Inferior parietal cortex (tissue), 1 donor: ENCODE measurements around the gene SFTPD.
A peak's percentile ranks its signal among the peaks of the same experiment; 100 is the strongest.
"Not testable (repeated sequence)": the region's sequence is repeated elsewhere in the genome, so short reads cannot be mapped to it uniquely, and the experiment has no call there.

ENCODE experiments used
- DNase-seq: peaks from one replicate; pipeline ENCODE4 v3.0.0-alpha.2; 2016; ENCODE audit errors: extremely low spot score

Gene SFTPD

DNA sequence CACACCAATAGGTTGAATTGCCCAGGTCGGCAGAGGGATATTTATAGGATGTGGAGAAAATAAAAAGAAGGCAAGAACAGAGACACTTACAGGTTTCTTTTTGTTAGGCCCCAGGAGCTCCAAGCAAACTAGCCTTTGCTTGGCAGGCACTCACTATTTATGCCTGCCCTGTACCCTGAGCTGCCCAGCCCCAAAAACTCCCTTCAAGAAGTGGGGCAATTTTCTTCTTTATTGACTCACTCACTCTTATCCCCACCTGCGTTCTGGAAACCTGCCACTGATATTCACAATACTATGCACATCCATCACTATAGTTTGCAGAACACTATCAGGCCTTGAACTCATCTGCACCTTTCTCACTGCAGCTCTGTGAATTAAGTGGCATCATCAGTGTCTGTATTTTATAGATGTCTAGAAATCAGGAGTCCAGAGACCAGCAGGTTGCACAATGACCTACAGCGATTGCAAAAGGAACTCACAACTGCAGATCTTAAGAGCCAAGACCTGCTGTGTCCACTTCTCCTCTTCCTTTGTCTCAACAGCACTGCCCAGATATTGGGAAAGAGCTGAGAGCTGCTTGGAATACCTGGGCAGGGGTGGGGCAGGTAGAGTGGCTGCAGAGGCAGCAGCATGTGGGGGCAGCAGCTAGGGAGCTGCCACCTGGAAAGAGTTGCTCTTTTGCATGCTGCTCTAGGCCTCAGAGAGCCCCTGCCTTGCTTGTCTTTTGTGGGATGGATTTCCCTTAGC is at the start of gene SFTPD:
TSS of gene SFTPD (minus strand) at position 130 of the 747 bp plus-strand sequence. CDS start 2,446 bp downstream, outside the sequence.
- no peak for DNase-seq

- no peak for DNase-seq
Observed at GRCh38 chr10:79995979-79996634, 47.2 kb upstream of the SFTPD start.

DNA sequence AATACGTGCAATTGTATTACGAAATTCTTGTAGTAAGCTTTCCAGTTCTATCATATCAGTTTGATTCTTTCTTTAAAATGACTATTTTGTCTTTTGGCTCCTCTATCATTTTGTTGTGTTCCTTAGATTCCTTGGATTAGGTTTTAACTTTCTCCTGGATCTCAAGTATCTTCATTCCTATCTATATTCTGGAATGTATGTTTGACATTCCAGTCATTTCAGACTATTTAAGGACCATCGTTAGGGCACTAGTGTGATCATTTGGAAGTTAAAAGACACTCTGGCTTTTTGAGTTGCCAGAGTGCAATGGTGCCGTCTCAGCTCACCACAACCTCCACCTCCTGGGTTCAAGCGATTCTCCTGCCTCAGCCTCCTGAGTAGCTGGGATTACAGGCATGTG is 45.7 kb upstream of the SFTPD start:
- no peak for DNase-seq

DNA sequence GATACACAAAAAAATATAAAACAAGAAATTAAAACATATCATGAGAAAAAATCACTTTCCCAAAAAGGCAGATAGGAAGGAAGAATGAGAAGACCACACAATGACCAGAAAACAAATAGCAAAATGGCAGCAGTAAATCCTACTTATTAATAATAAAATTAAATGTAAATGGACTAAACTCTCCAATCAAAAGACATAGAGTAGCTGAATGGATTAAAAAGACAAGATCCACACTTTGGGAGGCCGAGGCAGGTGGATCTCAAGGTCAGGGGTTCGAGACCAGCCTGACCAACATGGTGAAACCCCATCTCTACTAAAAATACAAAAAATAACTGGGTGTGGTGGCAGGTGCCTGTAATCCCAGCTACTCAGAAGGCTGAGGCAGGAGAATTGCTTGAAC is 39.3 kb upstream of the SFTPD start:
- not testable (repeated sequence) for DNase-seq

DNA sequence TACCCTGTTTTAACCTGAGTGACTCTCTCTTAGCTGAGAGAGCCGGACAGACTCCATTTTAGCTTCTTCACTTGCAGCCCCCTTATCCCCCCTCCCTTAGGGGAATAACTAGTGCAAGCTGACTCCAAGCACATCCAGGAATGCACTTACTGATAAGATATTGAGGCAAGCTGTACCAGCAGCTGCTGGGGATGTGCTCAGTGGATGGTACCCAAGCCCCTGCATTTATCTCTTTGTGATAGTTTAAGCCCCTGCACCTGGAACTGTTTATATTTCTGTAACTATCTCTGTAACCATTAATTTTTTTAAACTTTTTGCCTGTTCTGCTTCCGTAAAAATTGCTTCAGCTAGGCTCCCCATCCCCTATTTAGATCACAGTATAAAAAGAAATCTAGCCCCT is 37.8 kb upstream of the SFTPD start:
- not testable (repeated sequence) for DNase-seq

- DNase-seq: no peak
Observed at GRCh38 chr10:79985481-79986072, 36.7 kb upstream of the SFTPD start.

GRCh38 chr10:79984851-79985250 is 35.9 kb upstream of the SFTPD start:
- no peak for DNase-seq

DNA sequence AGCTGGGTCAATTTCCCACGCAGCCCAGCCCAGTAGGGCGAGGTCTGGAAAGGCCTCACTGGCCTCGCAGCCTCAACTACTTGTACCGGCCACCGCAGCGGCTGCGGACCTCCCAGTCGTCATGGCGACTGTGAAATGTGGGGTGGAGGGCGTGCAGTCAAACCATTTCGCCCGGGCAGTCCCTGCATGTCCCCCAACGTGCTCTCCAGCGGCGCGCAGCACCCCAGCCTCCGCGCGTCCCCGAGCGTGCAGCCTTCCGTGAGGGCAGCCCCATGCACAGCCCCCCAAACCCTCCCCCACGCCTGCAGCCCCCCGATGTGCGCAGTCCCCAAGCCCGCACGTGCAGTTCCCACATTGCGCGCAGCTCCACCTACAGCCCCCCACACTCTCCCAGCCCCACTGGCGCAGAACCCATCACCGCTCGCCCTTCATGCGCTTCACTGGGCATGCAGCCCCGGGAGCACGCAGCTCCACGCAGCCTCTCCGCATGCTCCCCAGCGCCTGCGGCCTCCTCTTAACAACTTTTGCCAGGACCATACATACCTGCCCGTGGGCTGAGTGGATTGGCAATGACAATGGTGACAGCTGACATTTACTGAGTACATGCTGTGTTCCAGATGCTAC is 34.5 kb upstream of the SFTPD start:
- no peak for DNase-seq

- peak; percentile 5 for DNase-seq
Observed at GRCh38 chr10:79982861-79983260, 34.0 kb upstream of the SFTPD start.

- DNase-seq: peak; percentile 22
Observed at GRCh38 chr10:79982362-79982800, 33.5 kb upstream of the SFTPD start.

- DNase-seq: peak; percentile 48
Observed at GRCh38 chr10:79981450-79982361, 32.8 kb upstream of the SFTPD start.

DNA sequence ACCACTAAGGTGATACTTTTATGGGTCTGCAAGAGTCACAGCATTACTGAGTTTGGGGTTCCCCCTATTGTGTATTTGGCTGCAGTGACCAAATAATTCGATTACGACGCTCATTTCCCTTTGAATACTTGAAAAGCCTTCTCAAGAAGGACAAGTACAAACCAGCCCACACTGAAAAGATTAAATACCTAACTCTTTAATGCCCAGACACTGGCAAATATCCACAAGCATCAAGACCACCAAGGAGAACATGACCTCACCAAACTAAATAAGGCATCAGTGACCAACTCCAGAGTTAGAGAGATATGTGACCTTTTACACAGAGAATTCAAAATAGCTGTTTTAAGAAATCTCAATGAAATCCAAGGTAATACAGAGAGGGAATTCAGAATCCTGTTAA is 31.8 kb upstream of the SFTPD start:
- DNase-seq: peak; percentile 8

DNA sequence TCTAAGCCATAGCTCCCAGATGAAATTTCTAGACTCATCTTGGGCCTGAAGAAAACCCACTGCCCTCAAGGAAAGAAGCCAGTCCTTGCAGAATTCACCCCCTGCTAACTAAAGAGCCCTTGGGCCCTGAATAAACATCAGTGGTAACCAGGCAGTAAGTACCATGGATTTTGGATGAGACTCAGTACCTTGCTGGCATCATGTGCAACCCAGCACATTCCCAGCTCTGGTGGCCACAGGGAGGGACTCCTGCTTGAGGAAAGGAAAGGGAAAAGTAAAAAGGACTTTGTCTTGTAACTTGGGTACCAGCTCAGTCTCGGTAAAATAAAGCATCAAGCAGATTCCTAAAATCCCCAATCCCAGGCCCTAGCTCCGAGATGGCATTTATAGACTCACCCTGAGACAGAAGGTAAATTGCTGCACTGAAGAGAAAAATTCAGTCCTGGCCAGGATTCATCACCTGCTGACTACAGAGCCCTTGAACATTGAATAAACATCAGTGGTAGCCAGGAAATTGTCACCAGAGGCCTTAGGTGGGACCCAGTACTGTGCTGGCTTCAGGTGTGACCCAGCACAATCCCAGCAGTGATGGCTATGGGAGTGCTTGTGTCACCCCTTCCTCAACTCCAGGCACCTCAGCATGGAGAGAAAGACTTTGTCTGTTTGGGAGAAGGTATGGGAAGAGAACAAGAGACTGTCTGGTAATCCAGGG is 31.2 kb upstream of the SFTPD start:
- DNase-seq: peak; percentile 2

DNA sequence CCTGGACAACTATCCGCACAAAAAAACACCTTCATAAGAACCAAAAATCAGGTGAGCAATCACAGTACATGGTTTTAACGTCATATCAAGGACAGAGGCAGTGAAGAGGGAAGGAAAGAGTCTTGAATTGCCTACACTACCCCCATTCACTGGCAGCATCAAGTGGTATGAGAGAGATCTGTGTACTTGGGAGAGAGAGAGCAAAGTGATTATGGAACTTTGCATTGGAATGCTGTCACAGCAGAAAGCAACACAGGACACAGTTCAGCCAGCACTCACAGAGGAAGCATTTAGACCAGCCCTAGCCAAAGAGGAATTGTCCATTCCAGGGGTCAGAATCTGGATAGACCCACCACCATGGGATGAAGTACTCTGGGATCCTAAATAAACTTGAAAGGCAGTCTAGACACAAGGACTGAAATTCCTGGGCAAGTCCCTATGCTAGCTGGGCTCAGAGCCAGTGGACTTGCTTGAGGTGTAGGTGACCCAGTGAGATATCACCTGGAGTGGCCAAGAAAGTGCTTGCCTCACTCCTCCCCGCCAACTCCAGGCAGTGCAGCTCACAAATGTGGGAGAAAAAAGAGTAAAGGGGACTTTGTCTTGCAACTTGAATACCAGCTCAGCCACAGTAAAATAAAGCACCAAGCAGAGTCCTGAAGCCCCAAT is 30.5 kb upstream of the SFTPD start:
- no peak for DNase-seq

GRCh38 chr10:79976999-79977398 is 28.1 kb upstream of the SFTPD start:
- no peak for DNase-seq

DNA sequence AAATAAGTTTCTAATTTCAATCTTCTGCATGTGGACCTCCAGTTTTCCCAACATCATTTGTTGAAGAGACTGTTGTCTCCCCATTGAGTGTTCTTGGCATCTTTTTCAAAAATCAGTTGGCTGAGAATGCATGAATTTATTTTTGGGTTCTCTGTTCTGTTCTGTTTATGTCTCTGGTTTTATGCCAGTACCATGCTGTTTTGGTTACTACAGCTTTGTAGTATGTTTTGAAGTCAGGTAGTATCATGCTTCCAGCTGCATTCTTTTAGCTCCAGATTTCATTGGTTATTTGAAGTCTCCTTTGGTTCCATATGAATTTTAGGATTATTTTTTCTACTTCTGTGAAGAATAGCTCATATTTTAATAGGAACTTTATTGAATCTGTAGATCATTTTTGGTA is 21.2 kb upstream of the SFTPD start:
- DNase-seq: no peak

- DNase-seq: no peak
Observed at GRCh38 chr10:79947787-79948424, 999 bp downstream of the SFTPD start.

DNA sequence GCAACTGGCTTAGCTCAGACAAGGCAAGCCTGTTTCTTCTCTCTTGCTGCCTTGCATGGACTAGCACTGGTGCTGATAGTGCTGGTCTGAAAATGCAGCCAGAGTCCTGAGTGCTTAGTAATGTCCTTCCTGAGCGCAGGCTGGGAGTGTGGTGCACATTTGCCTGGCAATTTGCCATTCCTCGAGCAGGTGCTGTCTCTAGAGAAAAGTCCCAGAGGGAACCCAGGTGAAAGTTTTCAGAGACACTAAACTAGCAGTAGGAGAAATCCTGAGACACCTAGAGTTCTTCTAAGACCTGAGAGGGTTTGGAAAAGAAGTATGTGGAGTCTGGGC is 1.9 kb downstream of the SFTPD start:
- DNase-seq: no peak

DNA sequence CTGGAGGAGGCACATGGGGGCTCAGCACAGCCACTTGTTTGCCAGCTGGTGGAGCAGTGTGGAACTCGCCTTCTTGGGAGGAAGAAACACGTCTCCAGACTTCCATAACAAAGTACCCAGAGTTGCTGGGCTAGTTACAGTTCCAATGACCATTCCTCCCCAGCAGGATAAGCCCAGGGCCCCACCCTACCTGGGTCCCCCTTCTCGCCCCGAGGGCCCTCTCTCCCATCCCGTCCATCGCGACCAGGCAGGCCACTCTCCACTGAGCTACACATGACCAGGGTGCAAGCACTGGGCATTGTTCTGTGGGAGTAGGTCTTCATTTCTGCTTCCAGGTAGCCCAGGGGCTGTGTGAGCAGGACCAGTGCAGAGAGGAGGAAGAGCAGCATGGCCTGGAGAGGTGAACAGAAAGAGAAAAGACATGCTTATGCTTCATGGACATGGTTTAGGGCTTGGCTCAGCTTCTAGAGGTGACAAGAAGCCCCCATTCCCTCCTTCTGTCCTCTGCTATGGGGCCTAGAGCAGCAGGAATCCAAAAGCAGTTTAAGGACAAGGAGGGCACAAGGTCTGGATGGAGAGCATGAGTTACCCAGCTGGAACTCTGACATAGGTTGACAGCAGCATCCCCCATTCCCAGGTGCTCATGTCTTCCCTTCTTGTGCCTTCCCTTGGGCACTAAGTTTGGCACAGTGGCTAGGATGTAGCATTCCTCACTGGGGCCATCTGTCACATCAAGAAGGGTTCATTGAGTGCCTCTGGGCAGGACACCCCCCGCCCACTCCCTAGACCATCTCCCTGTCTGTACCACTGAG is 2.4 kb downstream of the SFTPD start:
- no peak for DNase-seq
